Measurements from ENCODE around the gene PHOSPHO2.

PHOSPHO2 gene

DNA sequence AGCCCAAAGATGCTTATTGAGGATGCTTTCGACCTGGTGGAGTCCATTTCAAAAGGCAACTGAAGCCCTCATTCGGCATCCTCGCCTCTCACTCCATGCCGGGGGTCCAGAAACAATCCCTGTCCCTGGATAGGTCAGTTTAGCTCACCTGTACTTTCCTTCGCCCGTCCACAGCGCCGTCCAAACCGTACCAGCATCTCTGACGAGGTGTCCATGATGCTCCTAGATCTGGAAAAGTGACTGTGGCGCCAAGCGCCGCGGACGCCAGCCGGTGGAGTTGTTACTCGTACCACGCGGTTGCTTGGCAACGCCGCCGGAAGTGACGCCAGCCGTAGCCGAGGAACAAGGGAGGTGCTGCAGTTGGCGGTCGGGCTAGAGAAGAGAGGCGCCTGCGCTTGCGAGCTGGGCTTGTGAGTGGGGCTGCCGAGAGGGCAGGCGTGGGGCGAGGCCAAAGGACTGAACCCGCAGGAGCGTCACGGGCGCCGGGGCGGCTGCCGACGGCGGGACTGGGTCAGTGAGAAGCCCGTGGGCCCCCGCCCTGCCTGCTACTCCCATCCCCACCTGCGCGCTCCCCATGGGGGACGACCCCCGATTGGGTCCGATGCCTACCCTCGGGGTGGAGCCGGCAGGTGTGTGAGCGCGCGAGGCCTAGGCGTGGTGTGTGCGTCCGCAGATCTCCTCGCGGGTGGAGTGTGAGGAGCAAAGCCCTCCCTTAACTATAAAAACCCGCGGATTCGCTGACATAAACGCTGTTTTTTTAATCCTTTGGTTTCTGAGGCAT is at the start of gene PHOSPHO2, which contains the start of gene CFAP210:
TSS of gene PHOSPHO2 (plus strand) at position 357 of the 781 bp plus-strand sequence. CDS start 6,503 bp downstream, outside the sequence.
TSS of gene CFAP210 (minus strand) at position 293 of the 781 bp plus-strand sequence. CDS start at position 215, 78 bp downstream.
- in situ Hi-C loops (cut with MboI; ENCODE audit: low sequenced_read_pairs): no loop called here

GRCh38 chr2:169647496-169647895 is 46.8 kb upstream of the PHOSPHO2 start:
- in situ Hi-C loops (cut with MboI; ENCODE audit: low sequenced_read_pairs): no loop called here

- in situ Hi-C loops (cut with MboI; ENCODE audit: low sequenced_read_pairs): no loop called here
Measured at GRCh38 chr2:169649278-169649677, 45.0 kb upstream of the PHOSPHO2 start.

DNA sequence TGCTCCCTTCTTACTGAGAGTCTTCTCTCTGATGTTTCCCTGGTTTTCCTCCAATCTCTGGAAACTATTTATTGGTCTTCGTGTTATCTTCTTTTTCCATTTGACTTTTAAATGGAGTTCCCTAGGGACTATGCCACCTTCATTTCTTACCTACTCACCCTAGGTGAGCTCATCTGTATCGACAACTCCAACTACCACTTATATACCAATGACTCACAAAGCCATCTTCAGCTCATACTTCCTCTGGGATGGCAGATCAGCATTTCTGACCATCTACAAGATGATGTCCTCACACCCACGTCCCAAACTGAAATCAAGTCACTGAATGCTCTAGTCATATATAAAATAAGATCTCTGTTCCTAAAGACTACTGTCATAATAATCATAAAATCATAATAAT is 40.6 kb upstream of the PHOSPHO2 start:
- in situ Hi-C loops (cut with MboI; ENCODE audit: low sequenced_read_pairs): no loop called here

GRCh38 chr2:169656164-169656563 is 38.1 kb upstream of the PHOSPHO2 start:
- in situ Hi-C loops (cut with MboI; ENCODE audit: low sequenced_read_pairs): no loop called here

DNA sequence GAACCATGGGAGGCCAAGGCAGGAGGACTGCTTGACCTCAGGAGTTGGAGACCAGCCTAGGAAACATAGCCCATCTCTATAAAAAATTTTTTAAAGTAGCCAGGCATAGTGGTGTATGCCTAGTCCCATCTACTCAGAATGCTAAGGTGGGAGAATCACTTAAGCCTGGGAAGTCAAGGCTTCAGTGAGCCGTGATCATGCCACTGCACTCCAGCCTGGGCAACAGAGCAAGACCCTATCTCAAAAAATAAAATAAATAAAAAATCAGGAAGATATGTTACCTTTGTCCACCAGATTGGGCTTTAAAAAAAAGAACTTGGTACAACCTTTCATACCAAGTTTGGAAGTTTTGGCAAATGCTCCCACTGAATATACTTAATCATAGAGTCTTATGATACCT is 35.4 kb upstream of the PHOSPHO2 start:
- in situ Hi-C loops (cut with MboI; ENCODE audit: low sequenced_read_pairs): no loop called here

DNA sequence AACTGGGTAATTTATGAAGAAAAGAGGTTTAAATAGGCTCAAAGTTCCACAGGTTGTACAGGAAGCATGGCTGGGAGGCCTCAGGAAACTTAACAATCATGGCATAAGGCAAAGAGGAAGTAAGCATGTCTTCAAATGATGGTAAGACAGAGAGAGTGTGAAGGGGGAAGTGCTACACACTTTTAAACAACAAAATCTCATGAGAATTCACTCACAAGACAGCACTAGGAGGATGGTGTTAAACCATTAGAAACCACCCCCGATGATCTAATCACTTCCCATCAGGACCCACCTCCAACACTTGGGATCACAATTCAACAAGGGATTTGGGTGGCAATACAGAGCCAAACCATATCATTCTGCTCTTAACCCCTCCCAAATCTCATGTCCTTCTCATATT is 34.9 kb upstream of the PHOSPHO2 start:
- in situ Hi-C loops (cut with MboI; ENCODE audit: low sequenced_read_pairs): no loop called here

- in situ Hi-C loops (cut with MboI; ENCODE audit: low sequenced_read_pairs): no loop called here
Measured at GRCh38 chr2:169661265-169661664, 33.0 kb upstream of the PHOSPHO2 start.

DNA sequence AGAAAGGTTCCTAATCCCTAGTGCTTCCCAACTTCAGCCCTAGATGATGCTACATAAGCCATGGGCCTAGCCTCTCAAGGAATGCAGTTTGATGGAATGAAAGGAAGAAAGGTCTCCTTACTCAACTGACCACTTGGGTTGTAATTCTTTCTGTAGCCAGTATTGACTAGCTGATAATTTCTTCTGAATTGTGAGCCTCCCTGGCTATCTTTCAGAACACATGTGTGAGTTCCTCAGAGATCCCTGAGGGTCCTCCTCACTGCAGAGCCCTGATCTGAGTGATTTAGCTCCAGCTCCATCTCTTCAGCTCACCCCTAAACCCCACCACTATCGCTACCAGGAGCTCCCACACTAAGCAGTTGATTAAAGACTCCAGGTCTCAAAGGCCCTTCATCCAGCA is 31.5 kb upstream of the PHOSPHO2 start:
- in situ Hi-C loops (cut with MboI; ENCODE audit: low sequenced_read_pairs): no loop called here

GRCh38 chr2:169663247-169663646 is 31.0 kb upstream of the PHOSPHO2 start:
- in situ Hi-C loops (cut with MboI; ENCODE audit: low sequenced_read_pairs): no loop called here

GRCh38 chr2:169664600-169664977 is 29.7 kb upstream of the PHOSPHO2 start:
- in situ Hi-C loops (cut with MboI; ENCODE audit: low sequenced_read_pairs): no loop called here

GRCh38 chr2:169664978-169665930 is 29.0 kb upstream of the PHOSPHO2 start:
- in situ Hi-C loops (cut with MboI; ENCODE audit: low sequenced_read_pairs): no loop called here

DNA sequence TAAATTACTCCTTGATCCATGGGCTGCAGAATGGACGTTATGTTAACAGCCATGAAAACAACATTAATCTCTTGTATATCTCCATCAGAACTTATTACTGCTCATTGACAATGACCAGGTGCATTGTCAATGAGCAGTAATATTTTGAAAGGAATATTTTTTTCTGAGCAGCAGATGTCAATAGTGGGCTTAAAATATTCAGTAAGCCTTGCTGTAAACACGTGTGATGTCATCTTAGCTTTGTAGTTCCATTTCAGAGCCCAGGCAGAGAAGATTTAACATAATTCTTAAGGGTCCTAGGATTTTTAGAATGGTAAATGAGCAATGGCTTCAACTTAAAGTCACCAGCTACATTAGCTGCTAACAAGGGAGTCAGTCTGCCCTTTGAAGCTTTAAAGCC is 26.7 kb upstream of the PHOSPHO2 start:
- in situ Hi-C loops (cut with MboI; ENCODE audit: low sequenced_read_pairs): no loop called here

DNA sequence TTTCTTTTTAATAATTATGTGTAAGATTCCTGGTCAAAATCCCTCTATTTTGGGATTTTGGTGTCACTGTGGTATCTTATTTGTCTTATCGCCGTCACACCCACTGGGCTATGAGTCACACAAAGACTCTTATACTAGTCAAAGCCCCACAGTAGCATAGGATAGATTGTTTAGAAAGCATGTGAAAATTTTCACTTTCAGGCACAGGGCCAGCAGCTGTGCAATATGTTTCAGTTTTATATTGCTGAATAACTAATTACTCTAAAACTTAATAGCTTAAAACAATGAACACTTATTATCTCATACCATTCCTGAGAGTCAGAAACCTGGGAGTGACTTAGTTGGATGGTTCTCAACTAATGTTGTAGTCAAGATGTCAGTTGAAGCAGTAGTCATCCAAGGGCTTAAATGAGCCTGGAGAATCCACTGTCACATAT is 24.0 kb upstream of the PHOSPHO2 start:
- in situ Hi-C loops (cut with MboI; ENCODE audit: low sequenced_read_pairs): no loop called here

- in situ Hi-C loops (cut with MboI; ENCODE audit: low sequenced_read_pairs): no loop called here
Measured at GRCh38 chr2:169670937-169671336, 23.3 kb upstream of the PHOSPHO2 start.

- in situ Hi-C loops (cut with MboI; ENCODE audit: low sequenced_read_pairs): no loop called here
Measured at GRCh38 chr2:169672406-169672805, 21.9 kb upstream of the PHOSPHO2 start.

DNA sequence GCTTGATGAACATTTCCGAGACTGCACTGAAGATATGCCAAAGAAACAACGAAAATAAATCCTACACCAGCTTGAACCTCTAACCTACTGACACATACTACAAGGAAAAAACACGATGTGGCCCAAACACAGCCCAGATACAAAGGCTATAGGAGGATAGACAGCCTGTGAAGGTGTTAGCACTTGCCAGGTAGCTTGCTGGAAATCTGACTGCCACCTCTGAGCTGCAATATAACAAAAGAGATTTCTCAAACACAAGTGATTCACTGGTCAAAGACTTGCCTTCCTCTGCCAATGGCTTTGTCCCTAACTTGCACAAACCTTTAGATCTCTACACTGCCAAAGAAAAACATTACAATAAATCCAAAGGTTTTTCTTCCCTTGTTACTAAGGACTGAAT is 21.2 kb upstream of the PHOSPHO2 start:
- in situ Hi-C loops (cut with MboI; ENCODE audit: low sequenced_read_pairs): no loop called here

DNA sequence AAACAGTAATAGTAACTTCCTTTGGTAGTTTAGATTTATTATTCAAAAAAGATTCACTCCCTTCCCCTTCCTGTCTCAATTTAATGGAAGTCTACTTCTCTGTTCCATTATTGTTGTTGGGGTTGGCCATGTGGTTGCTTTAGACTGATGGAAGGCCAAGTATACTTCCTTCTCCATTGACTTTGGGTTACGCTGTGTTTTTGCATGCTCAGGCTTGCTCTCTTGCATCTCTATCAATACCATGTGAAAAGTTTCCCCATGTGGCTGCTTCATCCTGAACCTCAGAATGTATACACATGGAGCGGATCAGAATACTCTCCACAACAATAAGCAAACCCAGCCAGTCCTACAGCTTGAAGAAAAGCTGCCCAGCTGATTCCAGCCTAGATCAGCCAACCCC is 20.3 kb upstream of the PHOSPHO2 start:
- in situ Hi-C loops (cut with MboI; ENCODE audit: low sequenced_read_pairs): no loop called here

DNA sequence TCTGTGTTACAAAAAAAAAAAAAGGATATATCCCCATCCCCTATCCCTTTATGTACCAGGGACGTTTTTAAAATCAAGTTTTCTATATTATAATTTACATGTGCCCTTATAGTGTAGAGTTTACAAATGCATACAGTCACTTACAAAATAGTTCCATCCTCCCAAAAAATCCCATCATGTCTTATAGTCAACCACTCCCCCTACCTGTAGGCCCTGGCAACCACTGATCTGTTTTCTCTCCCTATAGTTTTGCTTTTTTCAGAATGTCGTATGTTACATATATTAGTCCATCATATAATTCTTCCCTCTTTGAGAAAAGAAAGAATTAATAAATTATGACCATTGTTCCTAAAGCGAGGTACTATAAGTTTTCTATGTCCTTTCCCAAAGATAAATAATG is 17.9 kb upstream of the PHOSPHO2 start:
- in situ Hi-C loops (cut with MboI; ENCODE audit: low sequenced_read_pairs): no loop called here

- in situ Hi-C loops (cut with MboI; ENCODE audit: low sequenced_read_pairs): no loop called here
Measured at GRCh38 chr2:169676850-169677249, 17.4 kb upstream of the PHOSPHO2 start.

DNA sequence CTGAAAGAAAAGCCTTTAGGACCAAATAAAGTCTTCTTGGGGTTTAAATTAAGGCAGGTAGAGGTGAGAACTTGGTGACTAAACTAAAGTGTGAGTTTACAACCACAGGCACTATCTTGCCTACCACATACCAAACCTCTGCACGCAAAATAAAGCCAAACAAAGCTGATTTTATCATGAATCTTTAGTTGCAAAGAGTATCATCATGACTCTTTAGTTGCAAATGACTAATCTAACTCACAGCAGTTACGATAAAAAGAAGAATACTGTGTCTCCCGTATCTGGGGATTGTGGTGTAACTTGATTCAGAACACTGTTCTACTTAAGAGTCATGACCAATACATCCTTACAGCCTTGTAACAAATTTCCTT is 11.2 kb upstream of the PHOSPHO2 start:
- in situ Hi-C loops (cut with MboI; ENCODE audit: low sequenced_read_pairs): no loop called here

Data from HL-60/S4 (cell line).